Right ventricle myocardium inferior (tissue), 1 donor: ENCODE results near the gene ARHGAP18. TPM values are rescaled to one million over a fixed set of nuclear protein-coding genes. Genes with fewer than 3 reads are reported as not detected.

Experiments used
- ATAC-seq: fragments of 200-7000 bp; cut with Tn5 transposase; one replicate; pipeline ENCODE4 v1.9.1; 2020; ENCODE audit warnings: mild to moderate bottlenecking, moderate library complexity
- DNase-seq: peaks from one replicate; pipeline ENCODE4 v3.0.0; 2021; ENCODE audit errors: missing footprints
- intact Hi-C: fragments of 100-400 bp; cut with DNase I; formaldehyde crosslinking; loops from one replicate; pipeline ENCODE4 v1.11.0; 2022
- total RNA-seq: library from RNA; stranded (reverse); fragmentation: NEBNext Ultra II Directional; extraction: Animal tissue kit (Norgen Biotek cat#: 25700); gene quantifications from one replicate; pipeline ENCODE4 v1.2.1, GENCODE V29; 2021
- donor health status: DM: no; HTN: yes; CAD: no; lungs with severe emphysema.

The ARHGAP18 gene
- total RNA-seq, 1 donor from 2014 or later: 8.1 TPM

DNA sequence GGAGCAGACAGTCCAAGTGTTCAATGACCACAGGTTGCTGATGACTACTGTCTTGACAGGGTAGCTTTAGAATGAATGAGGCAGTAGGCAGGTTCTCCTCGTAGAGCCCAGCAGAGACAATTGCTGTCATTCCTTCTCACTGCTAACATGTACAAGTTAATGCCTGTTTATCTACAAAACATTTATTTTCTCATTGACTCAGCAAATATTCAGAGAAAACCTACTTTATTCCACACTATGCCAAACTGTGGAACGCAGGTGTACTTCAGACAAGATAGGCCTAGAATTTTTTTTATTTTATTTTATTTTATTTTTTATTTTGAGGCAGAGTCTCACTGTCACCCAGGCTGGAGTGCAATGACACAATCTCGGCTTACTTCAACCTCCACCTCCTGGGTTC is 50.8 kb downstream of the ARHGAP18 start:
- no peak for ATAC-seq
- DNase-seq: no peak
- intact Hi-C loops: no loop called here

DNA sequence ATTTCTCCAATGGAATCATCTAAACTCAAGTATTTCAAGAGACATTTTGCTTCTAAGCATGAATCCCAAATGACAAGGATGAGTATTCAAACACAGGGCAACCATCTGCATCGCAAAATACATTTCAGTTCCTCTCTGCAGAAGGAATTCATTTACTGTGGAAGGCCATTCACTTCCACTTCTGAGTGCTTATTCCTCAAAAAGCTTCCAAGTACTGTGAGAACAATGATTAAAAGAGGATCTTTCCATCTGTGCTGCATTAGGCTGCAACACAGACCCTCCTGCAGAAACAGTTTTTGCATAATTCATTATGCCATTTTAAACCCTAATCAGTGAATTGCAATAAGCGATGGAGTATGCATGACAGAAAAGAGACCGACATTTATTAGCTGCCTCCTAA is 52.5 kb downstream of the ARHGAP18 start:
- ATAC-seq: no peak
- no peak for DNase-seq
- intact Hi-C loops: no loop called here

DNA sequence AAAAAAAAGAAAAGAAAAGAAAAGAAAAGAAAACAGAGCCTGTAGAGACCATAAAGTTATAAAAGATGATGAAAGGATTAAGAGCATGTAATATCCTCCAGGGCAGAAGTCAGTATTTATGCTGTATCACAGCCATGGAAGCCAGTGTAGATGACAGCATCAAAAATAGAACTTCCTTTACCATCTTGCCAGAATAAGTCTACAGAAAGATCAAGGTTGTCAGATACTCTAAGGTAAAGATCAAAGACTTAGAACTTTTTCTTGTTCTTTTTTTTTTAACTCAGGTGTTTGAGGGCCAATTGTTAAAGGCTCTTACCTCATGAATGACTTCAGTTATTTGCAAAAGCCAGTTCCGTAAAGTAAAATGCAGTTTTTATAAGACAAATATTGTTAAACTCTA is 54.6 kb downstream of the ARHGAP18 start:
- ATAC-seq (no peak), DNase-seq (no peak)
- intact Hi-C loops: no loop called here

DNA sequence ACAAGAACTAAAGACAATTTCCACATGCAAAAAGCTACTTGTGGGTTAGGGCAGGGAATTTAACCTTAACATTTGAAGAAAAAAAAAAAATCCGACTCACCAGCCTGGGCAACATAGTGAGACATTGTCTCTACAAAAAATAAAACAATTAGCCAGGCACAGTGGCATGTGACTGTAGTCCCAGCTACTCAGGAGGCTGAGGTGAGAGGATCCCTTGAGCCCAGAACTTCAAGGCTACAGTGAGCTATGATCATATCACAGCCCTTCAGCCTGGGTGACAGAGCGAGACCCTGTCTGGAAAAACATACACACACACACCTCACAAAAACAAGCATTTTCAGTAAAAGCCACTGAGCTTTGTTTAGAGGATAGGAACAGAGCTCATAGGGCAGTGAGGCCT is 56.2 kb downstream of the ARHGAP18 start:
- intact Hi-C loops: no loop called here
- DNase-seq (no peak), ATAC-seq (no peak)

DNA sequence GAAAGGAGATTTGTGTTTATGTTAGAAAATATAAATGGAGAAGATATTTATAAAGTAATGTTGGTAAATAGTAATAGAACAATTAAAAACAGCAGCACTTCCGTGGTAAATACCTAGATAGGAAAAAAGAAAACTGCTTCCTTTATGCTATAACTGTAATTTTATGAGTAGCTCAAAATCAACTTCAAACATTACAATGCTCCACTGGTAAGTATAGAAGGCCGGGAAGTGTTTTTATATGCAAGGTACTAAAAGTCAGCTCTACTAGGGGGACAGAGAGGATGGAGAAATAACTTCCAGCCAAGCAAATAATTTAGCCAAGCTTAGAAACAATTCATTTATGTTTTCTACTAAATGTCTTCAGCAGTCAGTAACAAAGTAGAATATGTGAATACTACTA is 56.7 kb downstream of the ARHGAP18 start:
- ATAC-seq (no peak), DNase-seq (no peak)
- intact Hi-C loops: no loop called here

DNA sequence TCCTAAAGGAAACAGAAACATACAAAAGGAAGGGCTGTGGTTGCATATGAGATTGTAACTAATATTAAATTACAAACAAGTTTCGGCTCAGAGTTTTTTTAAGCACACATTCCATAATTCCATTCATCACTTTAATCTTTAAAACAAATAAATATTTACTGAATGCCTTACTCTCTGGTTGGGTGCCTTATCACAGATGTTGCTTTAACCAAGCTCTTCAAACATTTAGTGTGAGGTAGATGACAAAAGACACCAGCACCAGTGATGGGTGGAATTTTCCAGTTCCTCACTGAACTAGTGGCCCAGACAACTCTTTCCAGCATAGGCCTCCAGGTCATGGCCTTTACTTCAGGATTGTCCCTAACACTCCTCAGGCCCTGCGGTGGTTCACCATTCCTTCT is 58.7 kb downstream of the ARHGAP18 start:
- DNase-seq: no peak
- no peak for ATAC-seq
- intact Hi-C loops: no loop called here

DNA sequence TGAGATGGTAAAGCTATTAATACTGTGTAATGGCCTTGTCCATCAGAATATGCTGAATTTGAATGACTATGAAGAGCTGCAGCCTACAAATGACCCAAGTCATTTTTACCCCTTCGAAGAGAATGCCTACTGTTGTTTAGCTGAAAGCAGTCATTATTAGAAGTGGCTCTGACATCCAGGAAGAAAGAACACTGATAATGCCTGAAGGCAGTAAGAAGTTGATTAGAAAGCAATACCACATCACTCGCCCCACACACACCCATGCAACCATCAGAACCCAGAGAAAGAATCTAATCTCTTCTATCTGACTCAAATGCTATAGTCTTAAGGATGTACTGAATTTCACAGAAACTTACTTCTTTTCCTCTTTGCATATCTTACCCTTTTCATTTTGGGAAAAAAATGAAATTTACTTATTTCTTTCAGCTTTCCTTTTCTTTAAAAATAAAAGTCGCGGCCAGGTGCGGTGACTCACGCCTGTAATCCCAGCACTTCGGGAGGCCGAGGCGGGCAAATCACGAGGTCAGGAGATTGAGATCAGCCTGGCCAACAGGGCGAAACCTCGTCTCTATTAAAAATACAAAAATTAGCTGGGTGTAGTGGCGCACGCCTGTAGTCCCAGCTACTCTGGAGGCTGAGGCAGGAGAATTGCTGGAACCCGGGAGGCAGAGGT is 61.0 kb downstream of the ARHGAP18 start:
- ATAC-seq: no peak
- intact Hi-C loops: no loop called here
- DNase-seq: no peak

DNA sequence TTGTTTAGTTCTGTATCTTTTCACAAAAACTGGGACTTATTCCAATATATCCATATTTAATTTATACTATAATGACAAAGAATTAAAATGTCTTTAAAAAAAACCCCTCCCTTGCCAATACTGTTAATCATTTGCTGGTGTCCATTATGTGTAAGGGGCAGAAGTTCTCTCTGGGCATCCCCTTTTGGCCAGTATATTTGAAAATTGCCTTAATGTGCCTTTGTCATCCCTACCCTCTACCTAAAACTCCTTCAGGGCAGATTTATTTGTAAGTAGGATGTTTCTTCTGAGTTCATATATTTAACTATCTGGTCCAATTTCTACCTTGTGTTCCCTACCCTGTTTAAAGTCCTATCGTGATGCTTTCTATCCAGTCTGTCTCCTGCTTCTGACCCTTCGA is 62.9 kb downstream of the ARHGAP18 start:
- ATAC-seq: no peak
- no peak for DNase-seq
- intact Hi-C loops: no loop called here

DNA sequence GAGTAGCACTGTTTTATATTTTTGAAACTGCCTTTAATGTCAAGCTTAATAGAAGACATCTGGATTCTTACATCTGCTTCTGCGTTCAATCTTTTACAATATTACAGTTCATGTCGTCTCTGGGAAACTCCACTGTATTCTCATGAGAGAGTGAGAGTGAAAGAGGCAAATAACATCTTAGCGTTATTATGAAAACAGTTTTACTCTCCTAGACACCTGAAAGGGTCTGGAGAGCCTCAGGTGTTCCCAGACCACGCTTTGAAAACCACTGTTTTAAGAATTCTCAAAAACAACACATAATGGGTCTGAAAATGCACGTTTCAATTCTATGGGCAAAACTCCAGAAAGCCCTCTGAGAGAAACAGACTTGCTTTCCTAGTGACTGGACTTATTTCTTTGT is 63.3 kb downstream of the ARHGAP18 start:
- intact Hi-C loops: no loop called here
- no peak for DNase-seq
- ATAC-seq: peak; percentile 44

DNA sequence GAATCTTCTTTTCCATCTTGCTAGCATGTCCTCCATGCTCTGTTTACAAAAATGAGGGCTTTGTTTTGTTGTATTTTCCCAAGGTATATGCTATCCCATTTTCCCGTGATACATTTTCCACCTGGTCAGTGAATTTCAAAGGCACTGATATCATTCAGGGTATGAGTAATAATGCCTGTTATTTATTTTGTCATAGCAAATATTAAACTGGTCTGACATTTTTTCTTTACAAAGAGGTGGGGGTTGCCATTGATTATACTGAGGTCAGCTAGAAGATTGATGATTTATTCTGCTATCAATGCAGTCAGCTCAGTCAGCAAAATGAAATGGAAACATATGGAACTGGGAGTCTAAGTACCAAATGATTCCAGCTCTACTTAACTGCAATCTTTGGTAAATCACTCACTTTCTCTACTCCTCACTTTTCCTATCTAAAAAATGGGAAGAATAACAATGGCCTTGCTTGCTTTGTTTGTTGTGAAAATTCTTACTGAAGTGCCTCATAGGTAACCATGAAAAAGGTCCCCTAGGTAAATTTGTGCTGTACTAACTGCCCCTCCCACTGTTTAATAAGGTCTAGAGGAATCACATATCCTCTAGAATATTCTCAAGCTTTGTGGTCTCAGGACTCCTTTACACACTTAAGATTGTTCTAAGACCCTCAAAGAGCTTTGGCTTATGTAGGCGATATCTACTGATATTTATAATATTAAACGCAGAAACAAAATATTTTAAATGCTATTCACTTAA is 64.0 kb downstream of the ARHGAP18 start:
- ATAC-seq (no peak), DNase-seq (no peak)
- intact Hi-C loops: no loop called here

DNA sequence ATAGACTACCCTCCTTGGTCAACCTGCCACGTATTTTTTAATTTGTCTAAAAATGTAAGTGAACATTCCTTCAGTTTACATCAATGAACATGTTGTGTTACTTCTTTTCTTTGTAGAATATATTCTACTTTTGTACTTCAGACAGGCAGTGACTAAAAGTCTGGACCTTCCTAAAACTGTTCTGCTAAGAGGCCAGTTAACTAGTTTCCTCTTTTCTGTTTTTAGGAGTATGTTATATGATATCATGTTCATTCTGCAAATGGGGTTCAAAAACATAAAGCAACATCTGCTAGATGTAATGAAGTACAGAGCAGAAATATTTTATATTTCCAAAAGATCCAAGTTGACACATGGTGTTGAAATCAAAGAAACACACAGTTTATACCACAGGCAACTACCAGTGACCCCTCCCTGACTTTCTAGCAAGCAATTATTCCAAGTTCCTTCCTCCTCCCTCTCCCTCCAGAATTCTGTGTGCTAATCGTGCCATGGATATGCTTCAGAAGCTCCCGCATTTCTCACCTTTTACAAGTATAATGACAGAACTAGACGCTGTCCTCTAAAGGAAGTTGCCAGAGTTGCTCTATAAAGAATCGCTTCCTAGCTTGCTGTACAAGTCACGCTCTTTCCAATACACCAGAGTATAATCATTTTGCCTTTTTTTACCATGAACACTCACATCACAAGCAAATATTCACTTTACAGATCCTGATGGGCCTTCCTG is 64.7 kb downstream of the ARHGAP18 start:
- intact Hi-C loops: no loop called here
- no peak for DNase-seq
- peak; percentile 56 for ATAC-seq

DNA sequence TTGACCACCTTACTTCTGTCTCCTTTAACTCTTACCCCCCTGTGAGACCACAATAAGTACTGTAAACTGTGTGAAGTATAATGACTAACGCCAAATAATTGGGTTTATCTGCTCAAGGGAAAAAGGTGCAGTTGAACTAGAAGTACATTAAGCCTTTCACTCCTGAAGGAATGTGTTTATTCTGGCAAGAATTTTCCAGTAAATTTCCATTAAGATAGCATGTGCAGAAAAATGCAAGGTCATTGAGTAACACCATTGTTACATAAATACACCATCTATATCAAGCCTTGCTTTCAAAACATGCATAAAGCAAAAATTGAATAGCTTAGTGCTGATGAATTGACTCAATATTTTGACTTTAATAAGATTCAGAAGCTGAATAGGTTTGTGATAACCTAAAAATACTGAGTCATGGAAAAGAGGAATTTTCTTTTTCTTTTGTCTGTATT is 65.4 kb downstream of the ARHGAP18 start:
- no peak for DNase-seq
- intact Hi-C loops: no loop called here

DNA sequence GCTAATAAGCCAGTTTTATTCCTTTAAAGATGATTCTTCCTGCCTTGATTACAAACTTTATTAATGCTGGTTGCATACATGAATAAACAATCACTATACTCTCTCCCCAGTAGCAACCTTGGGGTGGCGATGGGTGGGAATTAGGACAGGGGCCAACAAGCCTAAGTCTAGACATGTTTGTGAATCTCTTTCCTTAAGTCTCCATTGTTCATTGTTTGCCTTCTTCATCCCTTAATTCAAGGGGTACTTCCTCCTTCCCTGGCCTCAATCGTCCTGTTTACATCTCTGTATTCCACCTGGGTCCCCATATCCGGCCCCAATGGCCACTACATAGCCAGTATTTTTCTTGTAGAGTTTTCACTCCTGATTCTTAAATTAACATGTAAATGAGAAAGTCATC is 66.0 kb downstream of the ARHGAP18 start:
- DNase-seq (no peak), ATAC-seq (no peak)
- intact Hi-C loops: no loop called here

More for the DNA sequence above, 65.4 kb downstream of the ARHGAP18 start:
- no peak for ATAC-seq

DNA sequence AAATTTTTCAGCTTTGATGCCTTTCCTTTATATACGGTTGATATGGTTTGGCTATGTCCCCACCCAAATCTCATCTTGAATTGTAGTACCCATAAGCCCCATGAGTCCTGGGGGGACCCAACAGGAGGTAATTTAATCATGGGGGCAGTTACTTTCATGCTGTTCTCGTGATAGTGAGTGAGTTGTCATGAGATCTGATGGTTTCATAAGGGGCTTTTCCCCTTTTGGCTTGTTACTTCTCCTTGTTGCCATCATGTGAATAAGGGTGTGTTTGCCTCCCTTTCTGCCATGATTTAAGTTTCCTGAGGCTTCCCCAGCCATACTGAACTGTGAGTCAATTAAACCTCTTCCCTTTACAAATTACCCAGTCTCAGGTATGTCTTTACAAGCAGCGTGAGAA is 66.8 kb downstream of the ARHGAP18 start:
- intact Hi-C loops: no loop called here
- ATAC-seq (no peak), DNase-seq (no peak)

DNA sequence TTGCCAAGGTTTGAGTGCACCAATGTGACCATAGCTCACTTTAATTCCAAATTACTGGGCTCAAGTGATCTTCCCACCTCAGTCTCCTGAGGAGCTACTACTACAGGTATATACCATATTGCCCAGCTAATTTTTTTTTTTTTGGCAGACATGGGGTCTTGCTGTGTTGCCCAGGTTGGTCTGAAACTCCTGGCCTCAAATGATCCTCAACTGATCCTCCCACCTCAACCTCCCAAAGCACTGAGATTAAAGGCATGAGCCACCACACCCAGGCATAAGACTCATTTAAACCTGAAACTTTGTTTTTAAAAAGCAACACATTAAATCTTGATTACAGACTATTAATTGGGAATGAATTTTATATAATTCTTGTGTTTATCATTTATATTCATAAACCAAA is 67.7 kb downstream of the ARHGAP18 start:
- no peak for DNase-seq
- intact Hi-C loops: no loop called here
- ATAC-seq: no peak

DNA sequence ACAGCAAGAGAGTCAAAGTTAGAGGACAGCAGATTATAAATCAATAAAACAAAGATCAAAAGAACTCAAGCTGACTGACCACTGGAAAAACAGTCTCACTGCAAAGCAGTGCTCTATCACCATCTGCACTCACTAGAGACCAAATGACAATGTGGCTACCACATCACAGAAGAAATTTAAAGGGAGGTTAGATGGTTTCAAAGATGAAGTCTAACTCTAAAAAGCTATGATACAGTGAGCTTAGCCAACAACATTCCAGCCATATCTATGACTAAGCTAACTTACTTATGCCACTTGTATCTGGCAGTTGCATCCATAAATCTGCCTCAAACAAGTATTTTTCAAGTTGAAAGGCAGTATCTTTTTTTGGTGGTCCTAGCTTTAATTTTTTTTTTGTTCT is 68.6 kb downstream of the ARHGAP18 start:
- DNase-seq: no peak
- no peak for ATAC-seq
- intact Hi-C loops: no loop called here

DNA sequence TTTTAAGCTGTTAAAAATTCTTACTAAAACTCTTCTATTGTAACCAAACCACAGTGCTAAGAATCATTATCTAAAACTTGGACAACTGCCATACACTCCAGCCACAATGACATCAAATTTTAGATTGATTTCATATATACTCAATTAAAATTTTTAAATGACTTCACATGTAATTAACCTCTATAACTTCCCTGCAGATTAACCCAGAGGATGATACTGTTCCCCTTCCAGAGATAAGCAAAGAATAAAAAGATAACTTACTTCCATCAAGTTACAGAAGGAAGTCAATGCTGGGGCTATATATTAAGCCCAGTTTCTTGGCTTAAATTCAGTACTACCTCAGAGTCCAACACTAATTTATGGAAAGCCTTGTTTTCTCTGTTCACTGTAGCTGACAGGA is 71.3 kb downstream of the ARHGAP18 start:
- intact Hi-C loops: no loop called here
- DNase-seq: no peak
- ATAC-seq: no peak

DNA sequence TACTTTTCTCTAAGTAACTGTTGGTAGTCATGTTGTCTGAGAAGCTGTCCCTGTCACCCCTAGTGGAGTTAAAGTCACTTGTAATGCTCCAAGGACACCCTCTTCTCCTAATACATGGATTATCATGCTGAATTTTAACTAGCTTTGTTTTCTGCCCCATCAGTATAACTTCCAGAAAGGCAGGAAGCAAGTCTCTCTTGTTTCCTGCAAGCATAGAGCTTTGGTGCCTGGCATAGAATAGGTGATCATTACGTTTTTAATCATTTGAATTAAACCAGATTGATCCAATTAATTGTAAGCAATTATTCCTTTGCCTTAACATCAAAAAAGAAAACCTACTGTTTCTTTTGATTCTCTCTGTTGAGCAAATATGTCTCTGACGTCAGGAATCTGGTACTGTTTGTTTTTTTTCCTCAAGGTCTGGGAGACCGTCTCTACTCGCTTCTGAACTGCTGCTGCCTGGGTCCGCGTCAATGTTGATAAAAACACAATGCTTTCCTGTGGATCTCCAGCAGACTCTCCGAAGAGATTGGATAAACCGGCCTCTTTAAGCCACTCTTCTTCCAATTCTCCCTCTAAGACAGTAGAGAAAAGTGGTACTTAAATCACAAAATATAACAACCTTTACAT is 71.8 kb downstream of the ARHGAP18 start:
- ATAC-seq: peak; percentile 28
- no peak for DNase-seq
- intact Hi-C loops: no loop called here

DNA sequence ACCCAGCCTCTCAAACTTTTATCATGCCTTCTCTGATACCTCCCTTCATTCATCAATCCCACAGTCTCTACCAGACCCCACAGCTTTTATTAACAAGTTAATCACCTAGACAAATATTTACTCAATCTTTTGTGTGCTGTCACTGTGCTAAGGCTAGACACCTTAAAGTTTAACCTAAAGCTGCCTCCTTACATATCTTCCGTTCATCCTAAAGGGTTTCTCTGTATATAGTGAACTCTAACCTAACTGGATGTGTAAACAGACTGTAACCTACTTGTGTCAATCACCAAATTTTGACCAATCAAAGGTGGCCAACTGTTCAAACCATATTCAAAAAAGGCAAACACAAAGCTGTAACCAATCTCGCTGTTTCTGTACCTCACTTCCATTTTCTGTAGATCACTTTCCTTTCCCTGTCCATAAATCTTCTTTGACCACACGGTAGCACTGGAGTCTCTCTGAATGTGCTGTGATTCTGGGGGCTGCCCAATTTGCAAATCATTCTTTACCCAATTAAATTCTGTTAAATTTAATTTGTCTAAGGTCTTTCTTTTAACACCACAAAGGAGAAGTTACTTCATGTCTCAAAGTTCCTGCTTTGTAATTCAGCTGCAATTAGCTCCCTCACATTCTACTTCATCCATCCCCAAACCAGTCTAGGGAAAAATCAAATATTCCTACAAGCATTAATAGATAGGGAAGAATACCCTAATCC is 72.5 kb downstream of the ARHGAP18 start:
- DNase-seq (no peak), ATAC-seq (no peak)
- intact Hi-C loops: no loop called here
